Adrenal gland (tissue), 19 donors: ENCODE results near the gene FAHD2A. TPM values are rescaled to one million over a fixed set of nuclear protein-coding genes. Genes with fewer than 3 reads are reported as not detected.

Experiments
- DNase-seq, 7 donors: peaks; one replicate each; pipeline ENCODE4 v3.0.0-alpha.2; 2019 to 2020
- H3K27ac ChIP-seq, 5 donors: fragments of 200-600 bp; sonication (generic) in 4 of 5; 1 replicate in 3 of 5; 2 replicates in 2 of 5; pipeline versions ENCODE4 v1.5.1 to v1.8.0; 2016 to 2020; ENCODE audit warnings: mild to moderate bottlenecking in 1 of 5
- H3K27me3 ChIP-seq: fragments of 200-600 bp; 2 replicates; pipeline ENCODE4 v1.8.0; 2021
- H3K36me3 ChIP-seq, 2 donors: fragments of 200-600 bp; replicated peaks in 1 of 2; 1 replicate in 1 of 2; 2 replicates in 1 of 2; pipeline versions ENCODE4 v1.5.1 to v1.8.0; 2018 to 2022
- H3K4me1 ChIP-seq, 2 donors: fragments of 200-600 bp; replicated peaks in 1 of 2; 1 replicate in 1 of 2; 2 replicates in 1 of 2; pipeline versions ENCODE4 v1.5.1 to v1.8.0; 2018 to 2021
- H3K4me3 ChIP-seq, 4 donors: fragments of 200-600 bp; sonication (generic) in 3 of 4; one replicate each; pipeline ENCODE4 v1.5.1; 2016 to 2018
- H3K9me3 ChIP-seq, 3 donors: fragments of 200-600 bp; sonication (generic) in 1 of 3; replicated peaks in 1 of 3; 1 replicate in 2 of 3; 2 replicates in 1 of 3; pipeline versions ENCODE4 v1.5.1 to v1.8.0; 2016 to 2021
- CTCF ChIP-seq, 6 experiments: fragments of 450-650 bp in 4 of 6; fragments of 200-600 bp in 2 of 6; sonication (generic) in 1 of 6; IDR thresholded peaks; 1 replicate in 5 of 6; 2 replicates in 1 of 6; pipeline versions ENCODE4 v1.5.1 to v1.8.0; 2016 to 2021; ENCODE audit warnings: antibody characterized with exemption in 6 of 6, mild to moderate bottlenecking in 2 of 6, moderate library complexity in 1 of 6
- POLR2A ChIP-seq, 2 donors: fragments of 450-650 bp; IDR thresholded peaks; one replicate each; pipeline ENCODE4 v1.6.1; 2017; ENCODE audit warnings: antibody characterized with exemption in 2 of 2, mild to moderate bottlenecking in 2 of 2, moderate library complexity in 1 of 2
- WGBS, 4 donors: extraction: QIAGEN DNeasy Blood & Tissue Kit in 2 of 4; methylation state at CpG; one replicate each; pipeline versions ENCODE4 v1.1.5 to v1.1.7; 2013 to 2017; 5-methylcytosine and 5-hydroxymethylcytosine counted together
- intact Hi-C, 2 donors: fragments of 100-400 bp; cut with DNase I; formaldehyde crosslinking; loops; one replicate each; pipeline versions ENCODE4 v1.14.1 to v1.15.0; 2022 to 2023
- long read RNA-seq, 10 donors: library from polyadenylated mRNA in 3 of 10; unstranded in 2 of 10; stranded (forward) in 1 of 10; transcript quantifications; one replicate each; pipeline ENCODE4 v2.0.0 and lab custom pipeline, GENCODE V29; 2021 to 2026
- polyA plus RNA-seq, 3 donors: library from polyadenylated mRNA; stranded (reverse); fragments of 200-250 nt in 2 of 3; fragments of 350-450 nt in 1 of 3; fragmentation: Illumina TruSeq in 1 of 3; extraction: RNeasy Lipid Tissue Mini Kit (QIAGEN cat#74804) in 1 of 3; gene quantifications; one replicate each; pipeline ENCODE4 v1.2.3, GENCODE V29; 2013 to 2014
- total RNA-seq, 9 donors: library from RNA; depleted of rRNA in 4 of 9; stranded (reverse); fragments of >200 nt in 4 of 9; fragments of 120-200 nt in 1 of 9; fragmentation: NEBNext Ultra II Directional in 1 of 9; extraction: Animal tissue kit (Norgen Biotek cat#: 25700) in 1 of 9; gene quantifications; one replicate each; pipeline versions ENCODE4 v1.1.0 to v1.2.4, GENCODE V29; 2013 to 2023
- donor health status: healthy with polysubstance abuse.
- donor health status: Bipolar disorder and iron deficiency.
- donor health status: DM: yes; HTN: yes; CAD: no.
- donor health status: DM: no; HTN: no; CAD: no.
- donor health status: DM: no; HTN: no; CAD: no.
- donor health status: DM: yes; HTN: yes; CAD: no.

FAHD2A gene, protein sequence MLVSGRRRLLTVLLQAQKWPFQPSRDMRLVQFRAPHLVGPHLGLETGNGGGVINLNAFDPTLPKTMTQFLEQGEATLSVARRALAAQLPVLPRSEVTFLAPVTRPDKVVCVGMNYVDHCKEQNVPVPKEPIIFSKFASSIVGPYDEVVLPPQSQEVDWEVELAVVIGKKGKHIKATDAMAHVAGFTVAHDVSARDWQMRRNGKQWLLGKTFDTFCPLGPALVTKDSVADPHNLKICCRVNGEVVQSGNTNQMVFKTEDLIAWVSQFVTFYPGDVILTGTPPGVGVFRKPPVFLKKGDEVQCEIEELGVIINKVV
- 10 to 100 TPM; 12.9 to 63.1 (median 28.8) TPM for total RNA-seq
- polyA plus RNA-seq = 10 to 100 TPM; 22.6 to 28.6 (median 28.1) TPM
- long read RNA-seq, donor 1, full-length matches to known transcripts = 13 of 13 reads
- long read RNA-seq, donor 1, partial matches to known transcripts = 0 of 13 reads
- long read RNA-seq, donor 1, other reads (novel, unspliced or antisense) = 0 of 13 reads
- long read RNA-seq, donor 2, full-length matches to known transcripts = 12 of 19 reads
- long read RNA-seq, donor 2, partial matches to known transcripts = 7 of 19 reads
- long read RNA-seq, donor 2, other reads (novel, unspliced or antisense) = 0 of 19 reads
- long read RNA-seq, donor 3, full-length matches to known transcripts = 3 of 3 reads
- long read RNA-seq, donor 3, partial matches to known transcripts = 0 of 3 reads
- long read RNA-seq, donor 3, other reads (novel, unspliced or antisense) = 0 of 3 reads
- long read RNA-seq, donor 4, full-length matches to known transcripts = 14 of 26 reads
- long read RNA-seq, donor 4, partial matches to known transcripts = 2 of 26 reads
- long read RNA-seq, donor 4, other reads (novel, unspliced or antisense) = 10 of 26 reads
- long read RNA-seq, donor 5, full-length matches to known transcripts = 55 of 78 reads
- long read RNA-seq, donor 5, partial matches to known transcripts = 4 of 78 reads
- long read RNA-seq, donor 5, other reads (novel, unspliced or antisense) = 19 of 78 reads
- long read RNA-seq, donor 6, full-length matches to known transcripts = 12 of 25 reads
- long read RNA-seq, donor 6, partial matches to known transcripts = 4 of 25 reads
- long read RNA-seq, donor 6, other reads (novel, unspliced or antisense) = 9 of 25 reads
- long read RNA-seq, donor 7, full-length matches to known transcripts = 1 of 1 reads
- long read RNA-seq, donor 7, partial matches to known transcripts = 0 of 1 reads
- long read RNA-seq, donor 7, other reads (novel, unspliced or antisense) = 0 of 1 reads
- long read RNA-seq, donor 8, full-length matches to known transcripts = 18 of 23 reads
- long read RNA-seq, donor 8, partial matches to known transcripts = 5 of 23 reads
- long read RNA-seq, donor 8, other reads (novel, unspliced or antisense) = 0 of 23 reads
- long read RNA-seq, donor 9, full-length matches to known transcripts = 11 of 11 reads
- long read RNA-seq, donor 9, partial matches to known transcripts = 0 of 11 reads
- long read RNA-seq, donor 9, other reads (novel, unspliced or antisense) = 0 of 11 reads
- long read RNA-seq, donor 10, full-length matches to known transcripts = 2 of 2 reads
- long read RNA-seq, donor 10, partial matches to known transcripts = 0 of 2 reads
- long read RNA-seq, donor 10, other reads (novel, unspliced or antisense) = 0 of 2 reads

- peaks cover 0 to 5% of the 10 kb centered on the region in 2 donors for H3K36me3 ChIP-seq
- intact Hi-C loops = no loop called here
- DNase-seq = peak; percentile 96 to 98 (median 97)
- WGBS, 4 donors = 0 to 2% (median 1%) methylated on average over 12 to 64 of the region's 64 CpGs
- H3K9me3 ChIP-seq = no peaks in the 10 kb centered on the region
- H3K4me3 ChIP-seq = peak within 1 kb of the TSS; percentile 88 to 99 (median 95)
- H3K4me1 ChIP-seq = peaks cover 13 to 15% of the 10 kb centered on the region in 2 donors
- peak in 1 of 2 donors; percentile 84 for TF ChIP-seq POLR2A (IDR thresholded peaks at IDR 0.05)
- TF ChIP-seq CTCF (IDR thresholded peaks at IDR 0.05) = no peak
- H3K27me3 ChIP-seq = no peaks in the 10 kb centered on the region
- H3K27ac ChIP-seq = peak within 1 kb of the TSS in 4 of 5 donors; percentile 81 to 93 (median 84)
Observed at GRCh38 chr2:95402370-95403203, at the start of gene FAHD2A. Gene FAHD2A, plus strand, starts transcription at chr2:95402708. Its CDS starts 2,851 bp downstream, at chr2:95405559.

DNA sequence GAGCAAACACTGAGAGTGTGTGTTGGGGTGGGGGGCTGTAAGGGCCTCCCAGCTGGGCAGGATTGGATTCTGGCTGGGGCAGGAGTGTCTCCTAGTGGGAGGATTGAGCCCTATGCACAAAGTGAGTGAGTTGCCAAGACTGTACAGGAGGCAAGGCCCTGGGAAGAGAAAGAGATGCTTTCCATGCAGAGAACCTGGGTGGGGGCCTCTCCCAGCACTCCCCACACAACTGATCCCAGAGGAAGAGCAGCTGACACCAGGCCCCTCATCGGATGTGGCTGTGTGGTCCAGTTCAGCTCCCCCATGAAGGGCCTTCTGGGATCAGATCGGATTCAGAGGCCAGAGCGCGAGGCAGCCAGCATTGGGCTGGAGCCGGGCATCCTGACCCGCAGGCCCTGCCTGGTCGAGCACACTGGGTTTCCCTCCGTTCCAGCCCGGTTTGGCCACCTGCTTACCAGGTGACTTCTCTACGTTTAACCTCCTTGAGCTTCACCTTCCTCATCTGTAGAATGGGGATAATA is 49.4 kb upstream of the FAHD2A start:
- no peaks in the 10 kb centered on the region for H3K27me3 ChIP-seq
- no peaks in the 10 kb centered on the region for H3K9me3 ChIP-seq
- no peak overlapping the region for H3K4me3 ChIP-seq
- H3K36me3 ChIP-seq = no peaks in the 10 kb centered on the region
- WGBS, 4 donors = 88 to 92% (median 89%) methylated on average over 4 to 10 of the region's 10 CpGs
- TF ChIP-seq POLR2A (IDR thresholded peaks at IDR 0.05) (no peak), CTCF (IDR thresholded peaks at IDR 0.05) (no peak)
- H3K27ac ChIP-seq = no peak overlapping the region
- DNase-seq = peak in 2 of 7 donors; percentile 2 to 30
- no peaks in the 10 kb centered on the region for H3K4me1 ChIP-seq
- intact Hi-C loops = no loop called here
